OCI-LY1 (cell line): Measurements from ENCODE around the gene NRCAM.

Source experiments
- EZH2 ChIP-seq: fragments of 200-600 bp; sonication (generic), shearing (Covaris generic); IDR thresholded peaks from 2 replicates; pipeline ENCODE4 v1.8.0; 2017; ENCODE audit warnings: borderline replicate concordance, mixed run types, mild to moderate bottlenecking, antibody characterized with exemption, low read length, moderate library complexity, mixed read lengths
- TF ChIP-seq, protein P1 (sequence below): fragments of 200-600 bp; sonication (generic), shearing (Covaris generic); IDR thresholded peaks from 2 replicates; pipeline ENCODE4 v1.5.1; 2017; ENCODE audit warnings: mild to moderate bottlenecking, antibody characterized with exemption, low read length, moderate library complexity, mixed read lengths

DNA sequence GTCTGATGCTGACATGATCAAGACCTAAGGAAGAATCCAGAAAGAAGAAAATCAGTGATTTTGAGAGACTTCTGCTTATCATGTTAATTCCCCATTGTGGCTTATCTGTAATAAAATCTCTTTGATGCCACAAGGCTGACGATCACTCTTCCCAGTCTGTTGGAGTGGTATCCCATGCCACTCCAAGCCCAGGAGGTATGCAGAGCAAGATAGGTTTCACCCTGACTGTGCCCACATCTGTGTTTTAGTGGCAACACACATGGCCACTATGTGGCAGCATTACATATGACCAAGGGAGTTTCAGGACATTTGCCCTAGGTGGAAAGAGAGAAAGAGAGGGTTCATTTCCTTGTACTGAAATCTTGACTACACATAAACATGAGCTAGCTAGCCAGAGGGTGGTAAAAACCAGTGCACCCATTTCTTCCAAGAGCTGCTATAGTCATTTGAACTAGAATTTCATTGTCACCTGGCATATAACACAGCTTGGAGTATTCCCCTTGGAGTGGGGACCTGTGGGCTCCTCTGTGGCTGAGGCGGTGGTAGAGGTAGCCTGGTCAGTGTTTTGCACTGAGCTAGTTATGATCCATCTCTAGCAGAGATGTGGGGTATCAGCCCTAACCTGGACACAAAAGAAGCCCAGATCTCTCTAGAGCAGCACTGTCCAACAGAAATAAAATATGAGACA is 346.9 kb downstream of the NRCAM start:
- TF ChIP-seq, protein P1, sequence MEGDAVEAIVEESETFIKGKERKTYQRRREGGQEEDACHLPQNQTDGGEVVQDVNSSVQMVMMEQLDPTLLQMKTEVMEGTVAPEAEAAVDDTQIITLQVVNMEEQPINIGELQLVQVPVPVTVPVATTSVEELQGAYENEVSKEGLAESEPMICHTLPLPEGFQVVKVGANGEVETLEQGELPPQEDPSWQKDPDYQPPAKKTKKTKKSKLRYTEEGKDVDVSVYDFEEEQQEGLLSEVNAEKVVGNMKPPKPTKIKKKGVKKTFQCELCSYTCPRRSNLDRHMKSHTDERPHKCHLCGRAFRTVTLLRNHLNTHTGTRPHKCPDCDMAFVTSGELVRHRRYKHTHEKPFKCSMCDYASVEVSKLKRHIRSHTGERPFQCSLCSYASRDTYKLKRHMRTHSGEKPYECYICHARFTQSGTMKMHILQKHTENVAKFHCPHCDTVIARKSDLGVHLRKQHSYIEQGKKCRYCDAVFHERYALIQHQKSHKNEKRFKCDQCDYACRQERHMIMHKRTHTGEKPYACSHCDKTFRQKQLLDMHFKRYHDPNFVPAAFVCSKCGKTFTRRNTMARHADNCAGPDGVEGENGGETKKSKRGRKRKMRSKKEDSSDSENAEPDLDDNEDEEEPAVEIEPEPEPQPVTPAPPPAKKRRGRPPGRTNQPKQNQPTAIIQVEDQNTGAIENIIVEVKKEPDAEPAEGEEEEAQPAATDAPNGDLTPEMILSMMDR: peak; percentile 72
- no peak for TF ChIP-seq EZH2
